ENCODE measurements around the gene AGFG2.
"Not testable (repeated sequence)": the region's sequence is repeated elsewhere in the genome, so short reads cannot be mapped to it uniquely, and the experiment has no call there.

GRCh38 chr7:100504031-100504430, 35.0 kb upstream of the AGFG2 start:
- not testable (repeated sequence) for TF ChIP-seq CTCF (IDR thresholded peaks at IDR 0.05); POLR2A (IDR thresholded peaks at IDR 0.05); POLR2AphosphoS5 (IDR thresholded peaks at IDR 0.05; ENCODE audit: insufficient read depth in 1 of 2, low read depth in 1 of 2)
